Neural progenitor cell (in vitro differentiated cells): ENCODE data around the gene KCNAB1. TPM values are rescaled to one million over a fixed set of nuclear protein-coding genes. Genes with fewer than 3 reads are reported as not detected.

Experiments
- DNase-seq: peaks from one replicate; pipeline ENCODE4 v3.0.0-alpha.2; 2016; ENCODE audit warnings: low spot score
- H2AFZ ChIP-seq: fragments of 200-600 bp; sonication (generic); replicated peaks from 2 replicates; pipeline ENCODE4 v1.6.1; 2016; ENCODE audit warnings: antibody characterized with exemption
- H3F3A ChIP-seq: fragments of 200-600 bp; sonication (generic); 2 replicates; pipeline ENCODE4 v1.6.1; 2016; ENCODE audit warnings: antibody characterized with exemption, low read depth
- H3K27ac ChIP-seq: fragments of 200-600 bp; sonication (generic); 2 replicates; pipeline ENCODE4 v1.5.1; 2016; ENCODE audit warnings: mild to moderate bottlenecking
- H3K27me3 ChIP-seq: fragments of 200-600 bp; sonication (generic); 2 replicates; pipeline ENCODE4 v1.6.1; 2016; ENCODE audit warnings: mild to moderate bottlenecking, moderate library complexity
- H3K36me3 ChIP-seq: fragments of 200-600 bp; sonication (generic); 2 replicates; pipeline ENCODE4 v1.5.1; 2016
- H3K4me1 ChIP-seq: fragments of 200-600 bp; sonication (generic); 2 replicates; pipeline ENCODE4 v1.6.1; 2016; ENCODE audit warnings: mixed run types
- H3K4me2 ChIP-seq: fragments of 200-600 bp; sonication (generic); 2 replicates; pipeline ENCODE4 v1.6.1; 2016
- H3K4me3 ChIP-seq: fragments of 200-600 bp; sonication (generic); 2 replicates; pipeline ENCODE4 v1.5.1; 2016
- H3K79me2 ChIP-seq: fragments of 200-600 bp; sonication (generic); 2 replicates; pipeline ENCODE4 v1.6.1; 2016; ENCODE audit warnings: low read depth
- H3K9ac ChIP-seq: fragments of 200-600 bp; sonication (generic); 2 replicates; pipeline ENCODE4 v1.6.1; 2016
- H3K9me3 ChIP-seq: fragments of 200-600 bp; sonication (generic); 2 replicates; pipeline ENCODE4 v1.5.1; 2016; ENCODE audit warnings: low read depth
- H4K20me1 ChIP-seq: fragments of 200-600 bp; sonication (generic); 2 replicates; pipeline ENCODE4 v1.6.1; 2016; ENCODE audit warnings: low read depth
- H3K27ac Mint-ChIP-seq: 3 replicates; pipeline ENCODE4 v1.8.0; 2021; ENCODE audit warnings: mixed read lengths
- H3K27me3 Mint-ChIP-seq: 2 replicates; pipeline ENCODE4 v1.8.0; 2022; ENCODE audit warnings: low read depth, mild to moderate bottlenecking, inconsistent platforms, moderate library complexity, mixed read lengths; ENCODE audit not compliant: insufficient read depth
- H3K36me3 Mint-ChIP-seq: 3 replicates; pipeline ENCODE4 v1.8.0; 2021; ENCODE audit warnings: mixed read lengths
- H3K4me1 Mint-ChIP-seq: 3 replicates; pipeline ENCODE4 v1.8.0; 2021; ENCODE audit warnings: mixed read lengths
- H3K4me3 Mint-ChIP-seq: 3 replicates; pipeline ENCODE4 v1.8.0; 2021; ENCODE audit warnings: mild to moderate bottlenecking, moderate library complexity, mixed read lengths
- H3K9me3 Mint-ChIP-seq: 3 replicates; pipeline ENCODE4 v1.8.0; 2020; ENCODE audit warnings: mixed read lengths
- CTCF ChIP-seq: fragments of 200-600 bp; sonication (generic); IDR thresholded peaks from 2 replicates; pipeline ENCODE4 v1.5.1; 2017; ENCODE audit warnings: antibody characterized with exemption, mild to moderate bottlenecking
- EZH2 ChIP-seq: fragments of 200-600 bp; sonication (generic); IDR thresholded peaks from 2 replicates; pipeline ENCODE4 v1.6.1; 2017; ENCODE audit warnings: antibody characterized with exemption, mild to moderate bottlenecking, moderate library complexity
- EZH2phosphoT487 ChIP-seq: fragments of 200-600 bp; sonication (generic); IDR thresholded peaks from 2 replicates; pipeline ENCODE4 v1.6.1; 2017; ENCODE audit warnings: antibody characterized with exemption
- total RNA-seq: library from RNA; depleted of rRNA; stranded (reverse); fragments of >200 nt; gene quantifications from 2 replicates; pipeline ENCODE4 v1.2.3, GENCODE V29; 2015; ENCODE audit warnings: low replicate concordance

The KCNAB1 gene
- total RNA-seq, 1 donor from 2014 or later = 0.24 TPM

GRCh38 chr3:156554842-156555687 is 434.7 kb downstream of the KCNAB1 start, which contains the start of gene SSR3:
Gene SSR3, minus strand, starts transcription at chr3:156555117. Its CDS starts 28 bp downstream, at chr3:156555089.
- no peaks in the 10 kb centered on the region for H3K27me3 Mint-ChIP-seq
- peak within 1 kb of the TSS; percentile 97 for H3K4me3 Mint-ChIP-seq
- H3K27me3 ChIP-seq = no peaks in the 10 kb centered on the region
- peak within 1 kb of the TSS; percentile 94 for H2AFZ ChIP-seq
- H3K27ac Mint-ChIP-seq = peak within 1 kb of the TSS; percentile 72
- peak within 1 kb of the TSS; percentile 72 for H3K27ac ChIP-seq
- peaks cover 48% of the 10 kb centered on the region for H3K79me2 ChIP-seq
- H3K4me1 Mint-ChIP-seq = peaks cover 34% of the 10 kb centered on the region
- H4K20me1 ChIP-seq = peaks cover 8% of the 10 kb centered on the region
- no peak for TF ChIP-seq EZH2
- TF ChIP-seq EZH2phosphoT487 = no peak
- TF ChIP-seq CTCF = peak; percentile 16
- H3K4me3 ChIP-seq = peak within 1 kb of the TSS; percentile 90
- H3K9ac ChIP-seq = peak within 1 kb of the TSS; percentile 89
- H3K36me3 ChIP-seq = no peaks in the 10 kb centered on the region
- H3K4me2 ChIP-seq = peak within 1 kb of the TSS; percentile 84
- H3K36me3 Mint-ChIP-seq = peaks cover 12% of the 10 kb centered on the region
- H3F3A ChIP-seq = no peaks in the 10 kb centered on the region
- no peaks in the 10 kb centered on the region for H3K9me3 Mint-ChIP-seq
- peak; percentile 99 for DNase-seq
- H3K4me1 ChIP-seq = peaks cover 8% of the 10 kb centered on the region
- no peaks in the 10 kb centered on the region for H3K9me3 ChIP-seq

- H3K4me3 ChIP-seq = no peak overlapping the region
- H3K27ac Mint-ChIP-seq = no peak overlapping the region
- no peak for DNase-seq
Measured at GRCh38 chr3:156558389-156558788, 438.0 kb downstream of the KCNAB1 start.

DNA sequence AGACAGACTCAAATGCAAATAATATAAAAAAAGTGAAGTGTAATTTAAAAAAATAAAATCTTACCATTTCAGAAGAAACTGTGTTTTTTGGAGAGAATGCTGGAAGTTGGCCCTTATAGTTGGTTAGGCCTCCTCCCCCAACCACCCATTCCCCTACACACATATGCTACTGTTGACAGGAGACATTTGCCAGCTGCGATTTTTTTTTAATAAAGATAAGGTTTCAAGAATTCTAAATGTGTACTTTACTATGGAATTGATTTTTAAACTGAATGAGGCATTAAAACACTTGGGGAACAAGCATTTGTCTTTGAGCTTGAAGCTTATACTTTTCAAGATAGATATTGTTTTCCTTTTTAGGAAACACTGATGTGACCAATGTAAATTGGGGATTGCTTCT is 438.9 kb downstream of the KCNAB1 start:
- no peak for DNase-seq
- no peaks in the 10 kb centered on the region for H3K9me3 ChIP-seq
- no peak overlapping the region for H3K27ac ChIP-seq
- H3K4me1 Mint-ChIP-seq = peaks cover 19% of the 10 kb centered on the region
- no peaks in the 10 kb centered on the region for H3K27me3 Mint-ChIP-seq
- no peaks in the 10 kb centered on the region for H3K9me3 Mint-ChIP-seq
- H3K27ac Mint-ChIP-seq = no peak overlapping the region
- no peak overlapping the region for H3K4me3 ChIP-seq
- H3K4me3 Mint-ChIP-seq = no peak overlapping the region
- no peaks in the 10 kb centered on the region for H3K27me3 ChIP-seq
- no peaks in the 10 kb centered on the region for H3K36me3 ChIP-seq
- TF ChIP-seq EZH2 = no peak
- TF ChIP-seq EZH2phosphoT487 = no peak
- no peak for TF ChIP-seq CTCF
- H3K36me3 Mint-ChIP-seq = no peaks in the 10 kb centered on the region
- no peaks in the 10 kb centered on the region for H3K4me1 ChIP-seq
- H3F3A ChIP-seq = no peaks in the 10 kb centered on the region
- H2AFZ ChIP-seq = no peak overlapping the region
- H4K20me1 ChIP-seq = no peaks in the 10 kb centered on the region
- H3K4me2 ChIP-seq = no peak overlapping the region
- no peak overlapping the region for H3K9ac ChIP-seq
- peaks cover 6% of the 10 kb centered on the region for H3K79me2 ChIP-seq

More at GRCh38 chr3:156558389-156558788, 438.0 kb downstream of the KCNAB1 start:
- peaks cover 25% of the 10 kb centered on the region for H3K4me1 Mint-ChIP-seq
- no peaks in the 10 kb centered on the region for H3K27me3 ChIP-seq
- TF ChIP-seq EZH2 = no peak
- no peak for TF ChIP-seq CTCF
- no peak for TF ChIP-seq EZH2phosphoT487
- no peaks in the 10 kb centered on the region for H4K20me1 ChIP-seq
- H3K27me3 Mint-ChIP-seq = no peaks in the 10 kb centered on the region
- H3K4me2 ChIP-seq = no peak overlapping the region
- no peak overlapping the region for H3K9ac ChIP-seq
- no peaks in the 10 kb centered on the region for H3K9me3 ChIP-seq
- H3K4me3 Mint-ChIP-seq = no peak overlapping the region
- H3K27ac ChIP-seq = no peak overlapping the region
- no peaks in the 10 kb centered on the region for H3K9me3 Mint-ChIP-seq
- no peaks in the 10 kb centered on the region for H3F3A ChIP-seq
- H3K79me2 ChIP-seq = peaks cover 15% of the 10 kb centered on the region
- H3K4me1 ChIP-seq = peaks cover 4% of the 10 kb centered on the region
- no peaks in the 10 kb centered on the region for H3K36me3 Mint-ChIP-seq
- no peaks in the 10 kb centered on the region for H3K36me3 ChIP-seq
- no peak overlapping the region for H2AFZ ChIP-seq
